GM12878 (cell line): ENCODE measurements around the gene TESK2. TPM values are rescaled to one million over a fixed set of nuclear protein-coding genes. Genes with fewer than 3 reads are reported as not detected.

Experiments used
- BCL3 ChIP-seq: IDR thresholded peaks from 2 replicates; pipeline ENCODE4 v1.6.1; 2011; ENCODE audit warnings: borderline replicate concordance, low read depth, mild to moderate bottlenecking, moderate library complexity, low read length; ENCODE audit not compliant: insufficient read depth, poor library complexity, severe bottlenecking
- BCLAF1 ChIP-seq: fragments of 450-650 bp; IDR thresholded peaks from 2 replicates; pipeline ENCODE4 v1.6.1; 2017; ENCODE audit warnings: antibody characterized with exemption, mild to moderate bottlenecking, moderate library complexity
- GABPA ChIP-seq: IDR thresholded peaks from 2 replicates; pipeline ENCODE4 v1.6.1; 2014; ENCODE audit warnings: antibody characterized with exemption, low read depth, mild to moderate bottlenecking, inconsistent platforms
- MAX ChIP-seq: IDR thresholded peaks from 2 replicates; pipeline ENCODE4 v1.6.1; 2012; ENCODE audit warnings: low read depth, low read length, improper control_type of control experiment
- MLLT1 ChIP-seq: fragments of 450-650 bp; IDR thresholded peaks from 2 replicates; pipeline ENCODE4 v1.6.1; 2016; ENCODE audit warnings: mild to moderate bottlenecking
- PKNOX1 ChIP-seq: fragments of 450-650 bp; IDR thresholded peaks from 2 replicates; pipeline ENCODE4 v1.6.1; 2016; ENCODE audit warnings: mild to moderate bottlenecking
- POLR2AphosphoS2 ChIP-seq: IDR thresholded peaks from 2 replicates; pipeline ENCODE4 v1.6.1; 2011; ENCODE audit warnings: low read depth, mild to moderate bottlenecking, low read length, improper control_type of control experiment, moderate library complexity
- SMAD5 ChIP-seq: IDR thresholded peaks from 2 replicates; pipeline ENCODE4 v1.6.1; 2016; ENCODE audit warnings: antibody characterized with exemption, low read depth
- SRF ChIP-seq, 2 experiments: IDR thresholded peaks; 2 replicates each; pipeline ENCODE4 v1.6.1; 2011; ENCODE audit warnings: low read depth in 2 of 2, low read length in 2 of 2, mild to moderate bottlenecking in 1 of 2, moderate library complexity in 1 of 2
- TAF1 ChIP-seq: IDR thresholded peaks from 2 replicates; pipeline ENCODE4 v1.6.1; 2011; ENCODE audit warnings: mild to moderate bottlenecking, low read depth, low read length, borderline replicate concordance
- TARDBP ChIP-seq: IDR thresholded peaks from 2 replicates; pipeline ENCODE4 v1.6.1; 2016; ENCODE audit warnings: borderline replicate concordance
- TCF3 ChIP-seq: IDR thresholded peaks from 2 replicates; pipeline ENCODE4 v1.6.1; 2012; ENCODE audit warnings: low read depth, mild to moderate bottlenecking, low read length, borderline replicate concordance; ENCODE audit not compliant: insufficient read depth
- USF1 ChIP-seq: IDR thresholded peaks from 2 replicates; pipeline ENCODE4 v1.6.1; 2011; ENCODE audit warnings: borderline replicate concordance, low read depth, mild to moderate bottlenecking, moderate library complexity, mixed read lengths, low read length; ENCODE audit not compliant: insufficient read depth; ENCODE audit errors: extremely low read length
- YBX1 ChIP-seq: fragments of 450-650 bp; IDR thresholded peaks from 2 replicates; pipeline ENCODE4 v1.6.1; 2016; ENCODE audit warnings: antibody characterized with exemption
- ZBTB4 ChIP-seq: fragments of 450-650 bp; formaldehyde crosslinking; IDR thresholded peaks from 2 replicates; pipeline ENCODE4 v1.4.0; 2022; ENCODE audit warnings: mild to moderate bottlenecking, moderate library complexity
- ZZZ3 ChIP-seq: IDR thresholded peaks from 2 replicates; pipeline ENCODE4 v1.6.1; 2011; ENCODE audit warnings: low read depth; ENCODE audit not compliant: control insufficient read depth, insufficient read length
- polyA plus RNA-seq, 11 experiments: library from polyadenylated mRNA; depleted of rRNA in 4 of 11; unstranded in 6 of 11; stranded (reverse) in 5 of 11; fragments of >200 nt; fragmentation: Nextera tagmentation in 4 of 11; fragmentation: Illumina TruSeq in 1 of 11; extraction: Ambion mirVana in 4 of 11; extraction: Trizol in 1 of 11; gene quantifications; 1 replicate in 1 of 11; 2 replicates in 10 of 11; pipeline versions ENCODE4 v1.2.1 to v1.2.3, GENCODE V29; 2011 to 2016; ENCODE audit warnings: inconsistent platforms in 2 of 11, missing spikeins in 2 of 11, low read depth in 1 of 11
- total RNA-seq, 4 experiments: library from RNA; depleted of rRNA in 3 of 4; stranded (reverse); fragments of >200 nt in 3 of 4; fragmentation: Illumina TruSeq in 1 of 4; extraction: Trizol in 1 of 4; gene quantifications; 2 replicates each; pipeline versions ENCODE4 v1.2.1 to v1.2.3, GENCODE V29; 2013 to 2021

The TESK2 gene
- total and polyA plus RNA-seq, 10 of the 15 experiments (the other 5 are each of a cell fraction or from before 2014, with no cell fraction given) = 2.2 to 10.0 (median 5.7) TPM

- TF ChIP-seq TCF3 = 0 out of 2 replicates have a peak, but pooled peaks have one; percentile 69
- 0 out of 2 replicates have a peak, but pooled peaks have one; percentile 50 for TF ChIP-seq ZBTB4
- TF ChIP-seq YBX1 = no peak
- TF ChIP-seq MAX = 0 out of 2 replicates have a peak, but pooled peaks have one; percentile 21
- TF ChIP-seq BCLAF1 = no peak
- peak; percentile 58 for TF ChIP-seq GABPA
- no peak for TF ChIP-seq ZZZ3
- no peak for TF ChIP-seq TARDBP
- TF ChIP-seq TAF1 = peak; percentile 73; the same call in 1 of the 2 replicates
- peak; percentile 97 for TF ChIP-seq MLLT1
- peak; percentile 39 to 81; a peak in 2 of 4 replicates for TF ChIP-seq SRF (IDR thresholded peaks at IDR 0.05; ENCODE audit: low read depth in 2 of 2, low read length in 2 of 2)
- TF ChIP-seq PKNOX1 = no peak; the same call in 1 of the 2 replicates
- TF ChIP-seq SMAD5 = peak; percentile 20; the same call in 1 of the 2 replicates
- peak; percentile 50; the same call in 1 of the 2 replicates for TF ChIP-seq POLR2AphosphoS2
- TF ChIP-seq BCL3 = peak; percentile 16
- no peak for TF ChIP-seq USF1
These were observed 187.2 kb downstream of the TESK2 start (continued) for GRCh38 chr1:45303520-45304310.
